ENCODE results near the gene NMUR1.
A peak's percentile ranks its signal among the peaks of the same experiment; 100 is the strongest.

NMUR1 gene

DNA sequence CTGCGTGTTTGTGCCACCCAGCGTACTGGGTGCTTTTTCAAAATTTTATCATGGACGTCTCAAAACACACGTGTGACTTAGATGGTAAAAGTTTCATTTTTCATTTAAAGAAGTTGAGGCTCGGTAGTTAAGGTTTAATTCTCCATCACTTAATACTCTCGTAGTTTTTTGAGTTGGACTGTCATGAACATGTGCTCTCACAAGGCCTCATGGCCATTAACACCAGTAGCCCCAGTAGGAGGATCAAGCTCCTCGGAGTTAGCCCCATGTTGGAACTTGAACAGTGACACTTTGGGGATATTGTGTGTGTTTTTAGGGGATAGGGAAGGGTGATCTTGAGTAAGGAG lies 15.3 kb downstream of the NMUR1 start:
- Histone ChIP-seq H3K9me3 (ENCODE audit: control insufficient read depth in 2 of 2, low read length in 2 of 2) (no peaks in the 10 kb centered on the region), H3K4me1 (ENCODE audit: control insufficient read depth in 2 of 2, insufficient read depth in 2 of 2, low read length in 2 of 2) (peaks cover 2 to 5% of the 10 kb centered on the region in 2 donors), H3K4me3 (ENCODE audit: low read length in 2 of 2) (peak overlapping the region; percentile 72 to 82), H3K9ac (ENCODE audit: low read depth in 1 of 2, low read length in 2 of 2) (peak overlapping the region; percentile 66 to 95), H3K27me3 (ENCODE audit: control insufficient read depth in 2 of 2, insufficient read depth in 2 of 2, low read length in 2 of 2) (no peaks in the 10 kb centered on the region), H3K27ac (ENCODE audit: low read depth in 2 of 2, low read length in 2 of 2) (peak overlapping the region; percentile 72 to 75), H3K36me3 (ENCODE audit: control insufficient read depth in 2 of 2, insufficient read depth in 2 of 2, low read length in 2 of 2) (no peaks in the 10 kb centered on the region)

GRCh38 chr2:231514225-231514950 lies 15.9 kb downstream of the NMUR1 start:
- Histone ChIP-seq H3K9ac (ENCODE audit: low read depth in 1 of 2, low read length in 2 of 2) (peak overlapping the region; percentile 73 to 95), H3K4me1 (ENCODE audit: control insufficient read depth in 2 of 2, insufficient read depth in 2 of 2, low read length in 2 of 2) (peaks cover 2 to 5% of the 10 kb centered on the region in 2 donors), H3K4me3 (ENCODE audit: low read length in 2 of 2) (peak overlapping the region; percentile 80 to 83), H3K27ac (ENCODE audit: low read depth in 2 of 2, low read length in 2 of 2) (peak overlapping the region; percentile 78 to 84), H3K9me3 (ENCODE audit: control insufficient read depth in 2 of 2, low read length in 2 of 2) (no peaks in the 10 kb centered on the region), H3K27me3 (ENCODE audit: control insufficient read depth in 2 of 2, insufficient read depth in 2 of 2, low read length in 2 of 2) (no peaks in the 10 kb centered on the region), H3K36me3 (ENCODE audit: control insufficient read depth in 2 of 2, insufficient read depth in 2 of 2, low read length in 2 of 2) (no peaks in the 10 kb centered on the region)

DNA sequence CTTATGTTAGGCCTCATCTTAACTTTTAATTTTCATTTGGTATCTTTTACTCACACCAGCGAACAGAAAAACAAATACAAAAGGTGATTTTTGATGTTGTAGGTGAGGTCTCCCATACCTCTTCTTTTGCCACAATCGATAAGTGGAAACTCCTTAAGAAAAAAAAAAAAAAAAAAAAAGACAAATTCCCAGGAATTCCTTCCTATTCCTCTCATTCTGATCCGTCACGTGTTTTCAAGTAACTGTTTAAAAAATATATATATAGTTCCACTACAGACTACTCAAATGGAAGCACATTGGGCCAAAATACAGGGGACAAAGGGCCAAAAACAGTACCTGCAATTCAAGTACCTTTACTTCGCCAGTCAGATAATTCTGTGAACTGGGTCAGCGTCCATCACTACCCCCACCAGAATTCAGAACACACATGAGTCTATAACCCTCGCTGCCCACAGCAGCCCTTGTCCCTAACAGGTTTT lies 16.5 kb downstream of the NMUR1 start:
- H3K4me3 ChIP-seq (ENCODE audit: low read length in 2 of 2) = peak overlapping the region; percentile 80 to 83
- peaks cover 2 to 5% of the 10 kb centered on the region in 2 donors for H3K4me1 ChIP-seq (ENCODE audit: control insufficient read depth in 2 of 2, insufficient read depth in 2 of 2, low read length in 2 of 2)
- H3K36me3 ChIP-seq (ENCODE audit: control insufficient read depth in 2 of 2, insufficient read depth in 2 of 2, low read length in 2 of 2) = no peaks in the 10 kb centered on the region
- H3K9me3 ChIP-seq (ENCODE audit: control insufficient read depth in 2 of 2, low read length in 2 of 2) = no peaks in the 10 kb centered on the region
- H3K27ac ChIP-seq (ENCODE audit: low read depth in 2 of 2, low read length in 2 of 2) = peak overlapping the region; percentile 78 to 84
- H3K9ac ChIP-seq (ENCODE audit: low read depth in 1 of 2, low read length in 2 of 2) = peak overlapping the region; percentile 73 to 95
- no peaks in the 10 kb centered on the region for H3K27me3 ChIP-seq (ENCODE audit: control insufficient read depth in 2 of 2, insufficient read depth in 2 of 2, low read length in 2 of 2)

- no peak overlapping the region for H3K4me3 ChIP-seq (ENCODE audit: low read length in 2 of 2)
- no peaks in the 10 kb centered on the region for H3K36me3 ChIP-seq (ENCODE audit: control insufficient read depth in 2 of 2, insufficient read depth in 2 of 2, low read length in 2 of 2)
- no peaks in the 10 kb centered on the region for H3K27me3 ChIP-seq (ENCODE audit: control insufficient read depth in 2 of 2, insufficient read depth in 2 of 2, low read length in 2 of 2)
- peaks cover 2 to 5% of the 10 kb centered on the region in 2 donors for H3K4me1 ChIP-seq (ENCODE audit: control insufficient read depth in 2 of 2, insufficient read depth in 2 of 2, low read length in 2 of 2)
- H3K27ac ChIP-seq (ENCODE audit: low read depth in 2 of 2, low read length in 2 of 2) = no peak overlapping the region
- H3K9ac ChIP-seq (ENCODE audit: low read depth in 1 of 2, low read length in 2 of 2) = no peak overlapping the region
- no peaks in the 10 kb centered on the region for H3K9me3 ChIP-seq (ENCODE audit: control insufficient read depth in 2 of 2, low read length in 2 of 2)
Measured at GRCh38 chr2:231512222-231512621, 18.0 kb downstream of the NMUR1 start.

DNA sequence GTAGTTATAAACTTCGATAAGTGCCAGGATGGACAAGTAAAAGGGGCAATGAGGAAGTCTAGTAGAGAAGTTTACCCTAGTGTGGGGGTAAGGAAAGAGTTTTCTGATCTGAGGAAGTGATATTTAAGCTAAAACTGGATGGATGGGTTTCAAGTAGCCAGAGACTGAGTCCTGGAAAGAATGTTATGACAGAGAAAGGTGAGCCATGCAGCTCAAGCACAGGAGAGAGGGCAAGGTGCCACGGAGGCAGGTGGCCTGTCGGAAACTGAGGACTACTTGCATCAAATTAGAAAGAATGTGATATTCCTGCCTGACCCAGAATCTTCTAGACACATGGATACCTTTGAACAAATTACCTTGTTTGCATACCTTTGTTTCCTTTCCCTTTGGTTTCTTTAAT lies 26.5 kb downstream of the NMUR1 start:
- Histone ChIP-seq H3K27me3 (ENCODE audit: control insufficient read depth in 2 of 2, insufficient read depth in 2 of 2, low read length in 2 of 2) (no peaks in the 10 kb centered on the region), H3K4me3 (ENCODE audit: low read length in 2 of 2) (no peak overlapping the region), H3K4me1 (ENCODE audit: control insufficient read depth in 2 of 2, insufficient read depth in 2 of 2, low read length in 2 of 2) (no peaks in the 10 kb centered on the region), H3K9me3 (ENCODE audit: control insufficient read depth in 2 of 2, low read length in 2 of 2) (no peaks in the 10 kb centered on the region), H3K36me3 (ENCODE audit: control insufficient read depth in 2 of 2, insufficient read depth in 2 of 2, low read length in 2 of 2) (no peaks in the 10 kb centered on the region), H3K9ac (ENCODE audit: low read depth in 1 of 2, low read length in 2 of 2) (no peak overlapping the region), H3K27ac (ENCODE audit: low read depth in 2 of 2, low read length in 2 of 2) (no peak overlapping the region)

DNA sequence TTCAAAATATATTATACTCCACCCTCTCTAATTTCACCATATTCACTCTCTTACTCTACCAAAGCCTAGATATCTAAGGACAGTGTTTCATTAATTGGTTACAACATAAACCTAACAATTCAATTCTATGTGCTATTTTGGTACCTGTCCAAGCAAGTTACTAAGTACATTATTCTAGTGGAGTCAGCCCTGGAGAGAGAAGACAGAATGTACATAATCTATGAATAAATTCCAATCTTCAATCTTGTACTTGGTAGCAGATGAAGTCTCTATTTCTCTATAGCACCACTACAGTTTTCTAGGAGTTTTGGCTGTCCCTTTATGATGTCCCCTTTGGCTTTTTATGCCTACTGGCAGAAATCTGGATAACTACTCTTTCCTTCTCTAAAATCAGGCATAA lies 27.6 kb downstream of the NMUR1 start:
- H3K9me3 ChIP-seq (ENCODE audit: control insufficient read depth in 2 of 2, low read length in 2 of 2) = no peaks in the 10 kb centered on the region
- H3K9ac ChIP-seq (ENCODE audit: low read depth in 1 of 2, low read length in 2 of 2) = no peak overlapping the region
- no peaks in the 10 kb centered on the region for H3K36me3 ChIP-seq (ENCODE audit: control insufficient read depth in 2 of 2, insufficient read depth in 2 of 2, low read length in 2 of 2)
- no peaks in the 10 kb centered on the region for H3K27me3 ChIP-seq (ENCODE audit: control insufficient read depth in 2 of 2, insufficient read depth in 2 of 2, low read length in 2 of 2)
- no peak overlapping the region for H3K27ac ChIP-seq (ENCODE audit: low read depth in 2 of 2, low read length in 2 of 2)
- no peak overlapping the region for H3K4me3 ChIP-seq (ENCODE audit: low read length in 2 of 2)
- H3K4me1 ChIP-seq (ENCODE audit: control insufficient read depth in 2 of 2, insufficient read depth in 2 of 2, low read length in 2 of 2) = no peaks in the 10 kb centered on the region

- Histone ChIP-seq H3K4me3 (ENCODE audit: low read length in 2 of 2) (no peak overlapping the region), H3K27ac (ENCODE audit: low read depth in 2 of 2, low read length in 2 of 2) (no peak overlapping the region), H3K9me3 (ENCODE audit: control insufficient read depth in 2 of 2, low read length in 2 of 2) (no peaks in the 10 kb centered on the region), H3K9ac (ENCODE audit: low read depth in 1 of 2, low read length in 2 of 2) (no peak overlapping the region), H3K27me3 (ENCODE audit: control insufficient read depth in 2 of 2, insufficient read depth in 2 of 2, low read length in 2 of 2) (no peaks in the 10 kb centered on the region), H3K4me1 (ENCODE audit: control insufficient read depth in 2 of 2, insufficient read depth in 2 of 2, low read length in 2 of 2) (no peaks in the 10 kb centered on the region), H3K36me3 (ENCODE audit: control insufficient read depth in 2 of 2, insufficient read depth in 2 of 2, low read length in 2 of 2) (no peaks in the 10 kb centered on the region)
Measured at GRCh38 chr2:231497651-231498050, 32.6 kb downstream of the NMUR1 start.

GRCh38 chr2:231494669-231495068 lies 35.6 kb downstream of the NMUR1 start:
- no peak overlapping the region for H3K9ac ChIP-seq (ENCODE audit: low read depth in 1 of 2, low read length in 2 of 2)
- H3K27me3 ChIP-seq (ENCODE audit: control insufficient read depth in 2 of 2, insufficient read depth in 2 of 2, low read length in 2 of 2) = no peaks in the 10 kb centered on the region
- H3K9me3 ChIP-seq (ENCODE audit: control insufficient read depth in 2 of 2, low read length in 2 of 2) = no peaks in the 10 kb centered on the region
- no peaks in the 10 kb centered on the region for H3K4me1 ChIP-seq (ENCODE audit: control insufficient read depth in 2 of 2, insufficient read depth in 2 of 2, low read length in 2 of 2)
- no peak overlapping the region for H3K27ac ChIP-seq (ENCODE audit: low read depth in 2 of 2, low read length in 2 of 2)
- no peaks in the 10 kb centered on the region for H3K36me3 ChIP-seq (ENCODE audit: control insufficient read depth in 2 of 2, insufficient read depth in 2 of 2, low read length in 2 of 2)
- no peak overlapping the region for H3K4me3 ChIP-seq (ENCODE audit: low read length in 2 of 2)

DNA sequence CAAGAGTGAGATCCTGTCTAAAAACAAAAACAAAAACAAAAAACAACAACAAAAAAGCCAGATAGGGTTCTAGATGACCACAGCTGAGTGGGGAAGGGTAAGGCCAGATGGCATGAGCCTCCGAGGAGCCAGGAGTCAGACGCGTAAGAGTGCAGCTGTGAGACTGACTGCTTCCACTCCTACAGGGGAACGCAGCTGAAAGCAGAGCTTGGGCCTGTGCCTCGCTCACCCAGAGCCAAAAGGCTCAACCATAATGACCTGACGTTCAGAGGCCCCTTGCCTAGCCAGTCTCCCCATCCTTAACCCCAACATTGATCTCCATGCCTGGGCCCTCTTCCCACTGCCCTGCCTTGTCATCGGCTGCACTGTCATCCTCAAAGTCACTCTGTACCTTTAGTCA lies 39.4 kb downstream of the NMUR1 start:
- Histone ChIP-seq H3K9ac (ENCODE audit: low read depth in 1 of 2, low read length in 2 of 2) (no peak overlapping the region), H3K36me3 (ENCODE audit: control insufficient read depth in 2 of 2, insufficient read depth in 2 of 2, low read length in 2 of 2) (no peaks in the 10 kb centered on the region), H3K4me1 (ENCODE audit: control insufficient read depth in 2 of 2, insufficient read depth in 2 of 2, low read length in 2 of 2) (no peaks in the 10 kb centered on the region), H3K9me3 (ENCODE audit: control insufficient read depth in 2 of 2, low read length in 2 of 2) (no peaks in the 10 kb centered on the region), H3K4me3 (ENCODE audit: low read length in 2 of 2) (no peak overlapping the region), H3K27ac (ENCODE audit: low read depth in 2 of 2, low read length in 2 of 2) (no peak overlapping the region), H3K27me3 (ENCODE audit: control insufficient read depth in 2 of 2, insufficient read depth in 2 of 2, low read length in 2 of 2) (no peaks in the 10 kb centered on the region)

GRCh38 chr2:231489990-231490389 lies 40.3 kb downstream of the NMUR1 start:
- Histone ChIP-seq H3K4me1 (ENCODE audit: control insufficient read depth in 2 of 2, insufficient read depth in 2 of 2, low read length in 2 of 2) (no peaks in the 10 kb centered on the region), H3K27me3 (ENCODE audit: control insufficient read depth in 2 of 2, insufficient read depth in 2 of 2, low read length in 2 of 2) (no peaks in the 10 kb centered on the region), H3K9ac (ENCODE audit: low read depth in 1 of 2, low read length in 2 of 2) (no peak overlapping the region), H3K4me3 (ENCODE audit: low read length in 2 of 2) (no peak overlapping the region), H3K27ac (ENCODE audit: low read depth in 2 of 2, low read length in 2 of 2) (no peak overlapping the region), H3K36me3 (ENCODE audit: control insufficient read depth in 2 of 2, insufficient read depth in 2 of 2, low read length in 2 of 2) (no peaks in the 10 kb centered on the region), H3K9me3 (ENCODE audit: control insufficient read depth in 2 of 2, low read length in 2 of 2) (no peaks in the 10 kb centered on the region)
